ENCODE data around the gene HOATZ.

The HOATZ gene

GRCh38 chr11:111542606-111543275 lies 28.2 kb downstream of the HOATZ start:
- TF ChIP-seq CTCF (conservative IDR thresholded peaks at IDR 0.05; ENCODE audit: low read depth, low read length), result no peak
- no peak overlapping the region for H3K4me3 ChIP-seq (ENCODE audit: low read depth, low read length)
- DNase-seq (ENCODE audit: low read depth), result no peak

- H3K4me3 ChIP-seq (ENCODE audit: low read depth, low read length), result no peak overlapping the region
- DNase-seq (ENCODE audit: low read depth), result no peak
- TF ChIP-seq CTCF (conservative IDR thresholded peaks at IDR 0.05; ENCODE audit: low read depth, low read length), result no peak
Measured at GRCh38 chr11:111548525-111548924, 33.9 kb downstream of the HOATZ start.

GRCh38 chr11:111549196-111549868 lies 34.8 kb downstream of the HOATZ start:
- no peak for TF ChIP-seq CTCF (conservative IDR thresholded peaks at IDR 0.05; ENCODE audit: low read depth, low read length)
- no peak for DNase-seq (ENCODE audit: low read depth)
- H3K4me3 ChIP-seq (ENCODE audit: low read depth, low read length), result no peak overlapping the region

GRCh38 chr11:111549869-111550203 lies 35.3 kb downstream of the HOATZ start:
- H3K4me3 ChIP-seq (ENCODE audit: low read depth, low read length), result no peak overlapping the region
- TF ChIP-seq CTCF (conservative IDR thresholded peaks at IDR 0.05; ENCODE audit: low read depth, low read length), result no peak
- no peak for DNase-seq (ENCODE audit: low read depth)

- H3K4me3 ChIP-seq (ENCODE audit: low read depth, low read length), result no peak overlapping the region
- no peak for DNase-seq (ENCODE audit: low read depth)
- no peak for TF ChIP-seq CTCF (conservative IDR thresholded peaks at IDR 0.05; ENCODE audit: low read depth, low read length)
Measured at GRCh38 chr11:111550258-111550657, 35.7 kb downstream of the HOATZ start.

- DNase-seq (ENCODE audit: low read depth), result no peak
Measured at GRCh38 chr11:111554532-111554931, 40.0 kb downstream of the HOATZ start.

More at GRCh38 chr11:111554532-111554931, 40.0 kb downstream of the HOATZ start:
- no peak overlapping the region for H3K4me3 ChIP-seq (ENCODE audit: low read depth, low read length)
- TF ChIP-seq CTCF (conservative IDR thresholded peaks at IDR 0.05; ENCODE audit: low read depth, low read length), result no peak
